PC-9 (cell line): Measurements from ENCODE around the gene NTSR2. TPM values are rescaled to one million over a fixed set of nuclear protein-coding genes. Genes with fewer than 3 reads are reported as not detected.

Experiments
- BruUV-seq: library from RNA; stranded (reverse); fragments of 400-500 nt; replicated peaks from 2 replicates; lab custom pipeline; 2021; lab: Mats Ljungman, UMichigan
- CTCF ChIA-PET: fragments of 300-600 bp; sonication (Branson Sonifier 250); formaldehyde crosslinking; loops from one replicate; lab custom pipeline; 2022; ENCODE audit warnings: antibody characterized with exemption; lab: Charles Lee
- POLR2A ChIA-PET: fragments of 300-600 bp; sonication (Branson Sonifier 250); formaldehyde crosslinking; loops from one replicate; lab custom pipeline; 2022; ENCODE audit warnings: antibody characterized with exemption; ENCODE audit not compliant: unreplicated experiment; lab: Charles Lee
- DNase-seq, 2 experiments: peaks; one replicate each; pipeline versions ENCODE4 v3.0.0 to v3.0.0-alpha.2; 2015 to 2022; ENCODE audit warnings: mixed read lengths in 1 of 2
- H2AFZ ChIP-seq: fragments of 200-600 bp; sonication (generic); 2 replicates; pipeline ENCODE4 v1.8.1; 2017; ENCODE audit warnings: antibody characterized with exemption
- H3F3A ChIP-seq: fragments of 200-600 bp; sonication (generic); 2 replicates; pipeline ENCODE4 v1.8.1; 2017; ENCODE audit warnings: antibody characterized with exemption, mild to moderate bottlenecking, low read depth; ENCODE audit not compliant: insufficient read depth
- H3K27ac ChIP-seq: fragments of 200-600 bp; sonication (generic); 2 replicates; pipeline ENCODE4 v1.6.1; 2016; ENCODE audit warnings: mixed run types
- H3K27me3 ChIP-seq: fragments of 200-600 bp; sonication (generic); 2 replicates; pipeline ENCODE4 v1.6.1; 2016; ENCODE audit warnings: low read depth, mixed run types; ENCODE audit not compliant: insufficient read depth
- H3K36me3 ChIP-seq: fragments of 200-600 bp; sonication (generic); 2 replicates; pipeline ENCODE4 v1.6.1; 2016; ENCODE audit warnings: low read depth, mixed run types
- H3K4me1 ChIP-seq: fragments of 200-600 bp; sonication (generic); replicated peaks from 2 replicates; pipeline ENCODE4 v1.6.1; 2016; ENCODE audit warnings: mixed run types; ENCODE audit not compliant: insufficient read depth
- H3K4me2 ChIP-seq: fragments of 200-600 bp; sonication (generic); 2 replicates; pipeline ENCODE4 v1.6.1; 2017; ENCODE audit warnings: mixed run types
- H3K4me3 ChIP-seq: fragments of 200-600 bp; sonication (generic); 2 replicates; pipeline ENCODE4 v1.6.1; 2016; ENCODE audit warnings: mixed run types
- H3K79me2 ChIP-seq: fragments of 200-600 bp; sonication (generic); 2 replicates; pipeline ENCODE4 v1.6.1; 2017; ENCODE audit warnings: low read depth, mixed run types
- H3K9me2 ChIP-seq: fragments of 200-600 bp; sonication (generic); 2 replicates; pipeline ENCODE4 v1.8.1; 2017; ENCODE audit warnings: mild to moderate bottlenecking; ENCODE audit not compliant: insufficient read depth
- H3K9me3 ChIP-seq: fragments of 200-600 bp; sonication (generic); 2 replicates; pipeline ENCODE4 v1.8.1; 2016; ENCODE audit warnings: low read depth; ENCODE audit not compliant: insufficient read depth
- H4K20me1 ChIP-seq: fragments of 200-600 bp; sonication (generic); 2 replicates; pipeline ENCODE4 v1.8.1; 2017; ENCODE audit not compliant: insufficient read depth
- CTCF ChIP-seq: fragments of 200-600 bp; sonication (generic); conservative IDR thresholded peaks from 2 replicates; pipeline ENCODE4 v1.6.1; 2017; ENCODE audit warnings: mixed run types, antibody characterized with exemption, mild to moderate bottlenecking, moderate library complexity
- EZH2 ChIP-seq: fragments of 200-600 bp; sonication (generic); IDR thresholded peaks from 2 replicates; pipeline ENCODE4 v1.8.0; 2017; ENCODE audit warnings: antibody characterized with exemption, low read depth
- intact Hi-C: fragments of 100-400 bp; cut with micrococcal nuclease; formaldehyde crosslinking; loops from one replicate; pipeline ENCODE4 v1.10.0; 2022; ENCODE audit not compliant: unreplicated experiment
- total RNA-seq: library from RNA; stranded (reverse); gene quantifications from 2 replicates; pipeline ENCODE4 v1.2.3, GENCODE V29; 2021

NTSR2 gene
- total RNA-seq, 1 experiment from 2014 or later: not detected

- Histone ChIP-seq H4K20me1 (no peaks in the 10 kb centered on the region), H3F3A (peaks cover 32% of the 10 kb centered on the region), H3K9me3 (no peaks in the 10 kb centered on the region), H3K4me2 (peak overlapping the region; percentile 87), H3K4me3 (peak overlapping the region; percentile 53; the same call in 1 of the 2 replicates), H3K79me2 (no peaks in the 10 kb centered on the region), H3K4me1 (peaks cover 38% of the 10 kb centered on the region), H3K36me3 (no peaks in the 10 kb centered on the region), H3K9me2 (no peaks in the 10 kb centered on the region), H2AFZ (peak overlapping the region; percentile 77; the same call in 1 of the 2 replicates), H3K27ac (peak overlapping the region; percentile 82), H3K27me3 (no peaks in the 10 kb centered on the region)
- BruUV-seq: no TSS peak
- ChIA-PET CTCF (interaction anchor here (0.6 to 1.5 kb wide), 11 partner anchors 9 to 320 kb away, joined by 3 to 14 read pairs (median 4); no protein-coding TSS in a partner anchor), POLR2A (no interaction called here)
- peak; percentile 31 to 81 for DNase-seq
- TF ChIP-seq EZH2 (no peak), CTCF (no peak)
- intact Hi-C loops: loop anchor here (1.0 to 5.0 kb wide), 2 partner anchors 92 to 555 kb away; a partner anchor contains a TSS
Observed at GRCh38 chr2:11687736-11688135, 17.7 kb upstream of the NTSR2 start.

- no peak overlapping the region for H3K4me2 ChIP-seq
- H3K9me3 ChIP-seq: no peaks in the 10 kb centered on the region
- CTCF ChIA-PET: no interaction called here
- H3K9me2 ChIP-seq: no peaks in the 10 kb centered on the region
- H3K36me3 ChIP-seq: no peaks in the 10 kb centered on the region
- H3K4me1 ChIP-seq: peaks cover 42% of the 10 kb centered on the region
- H3F3A ChIP-seq: peaks cover 32% of the 10 kb centered on the region
- no peak for DNase-seq
- H4K20me1 ChIP-seq: no peaks in the 10 kb centered on the region
- no peak overlapping the region for H3K27ac ChIP-seq
- BruUV-seq: no TSS peak
- H2AFZ ChIP-seq: no peak overlapping the region
- TF ChIP-seq EZH2: no peak
- TF ChIP-seq CTCF: no peak
- no peak overlapping the region for H3K4me3 ChIP-seq
- POLR2A ChIA-PET: interaction anchor here (0.5 kb wide), 1 partner anchor 212 kb away, joined by 5 read pairs; no protein-coding TSS in a partner anchor
- intact Hi-C loops: loop anchor here (5.0 kb wide), 1 partner anchor 554 kb away; a partner anchor contains a TSS
- no peaks in the 10 kb centered on the region for H3K79me2 ChIP-seq
- H3K27me3 ChIP-seq: no peaks in the 10 kb centered on the region
Observed at GRCh38 chr2:11685906-11686470, 16.0 kb upstream of the NTSR2 start.

GRCh38 chr2:11684894-11685460 lies 15.0 kb upstream of the NTSR2 start:
- peaks cover 44% of the 10 kb centered on the region for H3K4me1 ChIP-seq
- TF ChIP-seq EZH2 (no peak), CTCF (no peak)
- no peak overlapping the region for H3K27ac ChIP-seq
- H2AFZ ChIP-seq: no peak overlapping the region
- no peak for DNase-seq
- ChIA-PET POLR2A (no interaction called here), CTCF (no interaction called here)
- no peaks in the 10 kb centered on the region for H3K36me3 ChIP-seq
- H3K4me3 ChIP-seq: no peak overlapping the region
- no peaks in the 10 kb centered on the region for H4K20me1 ChIP-seq
- no peaks in the 10 kb centered on the region for H3K9me2 ChIP-seq
- no peaks in the 10 kb centered on the region for H3K79me2 ChIP-seq
- H3K4me2 ChIP-seq: no peak overlapping the region
- no peaks in the 10 kb centered on the region for H3K27me3 ChIP-seq
- no TSS peak for BruUV-seq
- peaks cover 32% of the 10 kb centered on the region for H3F3A ChIP-seq
- intact Hi-C loops: loop anchor here (5.0 kb wide), 1 partner anchor 553 kb away; a partner anchor contains a TSS
- H3K9me3 ChIP-seq: no peaks in the 10 kb centered on the region
